22Rv1 (cell line): ENCODE measurements around the gene FIP1L1.

Experiments
- H3K27ac ChIP-seq: fragments of 450-650 bp; 2 replicates; pipeline ENCODE4 v1.5.1; 2017
- ZFX ChIP-seq: fragments of 450-650 bp; IDR thresholded peaks from 2 replicates; pipeline ENCODE4 v1.6.1; 2017; ENCODE audit warnings: antibody characterized with exemption, borderline replicate concordance
- TF ChIP-seq, protein P1 (sequence below): fragments of 450-650 bp; IDR thresholded peaks from 2 replicates; pipeline ENCODE4 v1.5.1; 2017; ENCODE audit warnings: mild to moderate bottlenecking

FIP1L1 gene

GRCh38 chr4:53505947-53506346 is 128.5 kb downstream of the FIP1L1 start:
- TF ChIP-seq, protein P1, sequence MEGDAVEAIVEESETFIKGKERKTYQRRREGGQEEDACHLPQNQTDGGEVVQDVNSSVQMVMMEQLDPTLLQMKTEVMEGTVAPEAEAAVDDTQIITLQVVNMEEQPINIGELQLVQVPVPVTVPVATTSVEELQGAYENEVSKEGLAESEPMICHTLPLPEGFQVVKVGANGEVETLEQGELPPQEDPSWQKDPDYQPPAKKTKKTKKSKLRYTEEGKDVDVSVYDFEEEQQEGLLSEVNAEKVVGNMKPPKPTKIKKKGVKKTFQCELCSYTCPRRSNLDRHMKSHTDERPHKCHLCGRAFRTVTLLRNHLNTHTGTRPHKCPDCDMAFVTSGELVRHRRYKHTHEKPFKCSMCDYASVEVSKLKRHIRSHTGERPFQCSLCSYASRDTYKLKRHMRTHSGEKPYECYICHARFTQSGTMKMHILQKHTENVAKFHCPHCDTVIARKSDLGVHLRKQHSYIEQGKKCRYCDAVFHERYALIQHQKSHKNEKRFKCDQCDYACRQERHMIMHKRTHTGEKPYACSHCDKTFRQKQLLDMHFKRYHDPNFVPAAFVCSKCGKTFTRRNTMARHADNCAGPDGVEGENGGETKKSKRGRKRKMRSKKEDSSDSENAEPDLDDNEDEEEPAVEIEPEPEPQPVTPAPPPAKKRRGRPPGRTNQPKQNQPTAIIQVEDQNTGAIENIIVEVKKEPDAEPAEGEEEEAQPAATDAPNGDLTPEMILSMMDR: no peak
- TF ChIP-seq ZFX: no peak
- H3K27ac ChIP-seq: no peak overlapping the region

DNA sequence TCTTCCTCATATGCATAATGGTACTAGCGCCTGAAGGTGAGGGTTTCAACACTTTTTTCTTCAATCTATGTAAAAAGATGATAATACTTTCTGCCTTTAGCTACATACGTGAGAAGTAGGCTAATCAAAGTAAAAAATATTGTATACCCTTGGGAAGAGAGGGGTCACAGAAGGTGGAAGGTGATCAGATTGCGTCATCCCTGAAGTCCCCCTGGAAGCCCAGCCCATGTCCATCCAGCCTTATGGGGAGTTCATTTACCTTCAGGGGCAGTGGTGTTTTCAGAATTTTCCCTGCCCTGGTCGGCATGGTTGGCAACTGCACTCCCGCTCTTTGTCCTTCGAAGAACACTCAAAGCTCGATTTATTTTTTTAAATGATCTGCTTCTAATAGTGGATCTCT is 129.6 kb downstream of the FIP1L1 start:
- TF ChIP-seq ZFX: no peak
- TF ChIP-seq, protein P1: no peak
- no peak overlapping the region for H3K27ac ChIP-seq

DNA sequence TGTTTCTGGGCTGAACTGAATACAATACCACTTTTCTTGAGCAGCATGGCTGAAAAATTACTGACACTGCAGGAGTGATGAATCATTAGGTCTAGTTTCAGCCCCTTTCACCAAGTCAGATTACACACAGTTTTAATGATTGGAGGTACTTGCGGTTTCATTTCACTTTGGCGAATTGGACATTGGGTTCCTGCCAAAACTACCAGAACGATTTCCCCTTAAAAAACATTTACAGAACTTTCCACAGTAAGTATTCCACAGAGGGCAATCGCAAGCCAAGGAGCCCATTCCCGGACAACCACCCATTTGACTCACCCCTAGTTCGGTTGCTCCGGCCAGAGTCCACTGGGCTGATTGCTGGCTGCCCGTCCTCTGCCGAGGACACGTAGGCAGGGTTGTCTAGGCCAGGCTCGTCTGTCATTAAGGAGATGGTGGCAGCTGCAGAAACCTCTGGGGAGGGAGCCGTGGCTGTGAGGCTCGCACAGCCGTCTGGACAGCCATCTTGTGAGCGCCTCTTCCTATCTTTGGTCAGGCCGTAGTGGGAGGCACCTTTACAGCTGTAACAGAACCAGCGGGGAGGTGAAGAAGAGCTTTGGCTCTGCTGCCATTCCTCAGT is 130.3 kb downstream of the FIP1L1 start:
- H3K27ac ChIP-seq: no peak overlapping the region
- TF ChIP-seq, protein P1: no peak
- TF ChIP-seq ZFX: no peak

DNA sequence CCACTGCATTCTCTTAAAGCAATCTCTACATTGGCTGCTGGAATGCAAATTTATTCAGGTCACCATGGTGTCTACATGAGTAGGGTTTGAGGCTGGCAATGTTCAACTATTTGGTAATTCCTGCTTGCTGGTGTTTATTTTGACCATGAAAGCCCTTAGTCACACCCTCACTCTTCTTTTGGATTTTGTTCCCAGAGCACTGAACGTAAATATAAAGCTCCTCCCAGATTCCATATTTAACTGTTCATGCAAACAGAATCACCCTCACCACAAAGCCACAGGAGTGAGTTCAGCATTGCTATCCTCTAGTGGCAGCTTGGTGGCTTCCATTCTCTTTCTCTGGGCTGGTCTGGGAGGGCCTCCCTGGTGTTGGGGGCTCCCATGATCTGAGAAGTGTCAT is 131.0 kb downstream of the FIP1L1 start:
- no peak for TF ChIP-seq ZFX
- TF ChIP-seq, protein P1: no peak
- H3K27ac ChIP-seq: no peak overlapping the region

DNA sequence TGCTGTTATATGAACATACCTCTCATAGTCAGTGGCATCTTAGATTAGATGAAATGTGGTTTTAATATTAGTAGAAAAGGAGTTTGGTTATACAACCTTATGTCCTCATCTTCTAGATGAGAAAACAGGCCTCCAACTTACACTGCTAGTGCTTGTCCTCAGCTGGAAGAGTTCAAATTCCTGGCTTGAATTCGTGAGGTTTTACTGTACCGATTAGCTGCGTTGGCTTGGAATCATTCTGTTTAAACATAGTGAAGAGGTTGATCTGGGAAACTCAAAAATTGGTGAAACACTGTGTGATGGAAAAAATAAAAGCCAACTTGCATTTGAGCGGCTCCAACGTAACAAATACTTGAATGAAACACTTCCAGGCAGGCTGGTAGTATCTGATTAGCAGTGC is 132.9 kb downstream of the FIP1L1 start:
- H3K27ac ChIP-seq: no peak overlapping the region
- TF ChIP-seq ZFX: no peak
- TF ChIP-seq, protein P1: no peak
